Measurements from ENCODE around the gene SLC43A2.

The SLC43A2 gene

DNA sequence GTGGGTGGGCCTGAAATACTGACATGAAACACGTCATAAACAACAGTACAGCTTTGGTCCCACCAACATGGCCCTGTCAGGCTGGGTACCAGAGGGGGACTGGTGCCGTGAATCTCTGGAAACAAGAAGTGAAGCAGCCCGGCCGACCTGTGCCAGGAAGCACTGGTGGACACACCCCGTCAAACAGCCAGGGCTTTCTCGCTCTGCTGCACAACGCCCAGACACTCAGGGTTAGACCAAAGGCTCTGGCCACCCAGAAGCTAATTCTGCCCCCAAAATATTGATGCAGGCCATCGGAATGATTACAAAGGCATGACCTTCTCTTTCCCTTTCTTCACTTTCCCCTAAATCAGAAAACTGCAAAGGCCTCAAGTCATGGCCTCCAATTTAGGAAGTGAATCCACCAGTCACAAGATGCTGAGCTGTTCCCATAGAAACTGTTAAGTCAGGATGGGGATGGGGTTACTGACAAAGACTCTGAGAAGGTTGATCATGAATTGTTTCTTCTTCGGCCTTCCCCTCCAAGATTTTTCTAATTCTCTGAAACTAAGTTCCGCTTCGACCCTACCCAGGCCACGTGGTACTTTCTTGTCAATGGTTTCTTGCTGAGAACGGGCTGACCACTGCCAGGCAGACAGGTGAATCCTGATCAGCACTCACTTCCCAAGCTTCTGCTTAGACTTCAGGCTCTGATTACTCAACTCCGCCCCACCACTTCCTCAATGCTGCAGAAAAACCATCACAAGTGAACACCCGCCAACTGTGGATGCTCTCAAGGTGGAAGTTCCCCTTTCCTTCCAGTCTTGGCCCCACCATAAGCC lies 72.8 kb downstream of the SLC43A2 start:
- H3K9me3 ChIP-seq (ENCODE audit: control insufficient read depth, low read length) = no peaks in the 10 kb centered on the region
- no peak overlapping the region for H3K18ac ChIP-seq (ENCODE audit: low read depth in 1 of 2, low read length in 2 of 2)
- no peak overlapping the region for H2AFZ ChIP-seq (ENCODE audit: low read depth, low read length)
- no peak overlapping the region for H2BK5ac ChIP-seq (ENCODE audit: low read depth, low read length, poor library complexity, severe bottlenecking)
- no peak overlapping the region for H4K8ac ChIP-seq (ENCODE audit: low read length)
- H3K4me2 ChIP-seq (ENCODE audit: low read length, poor library complexity, severe bottlenecking) = no peak overlapping the region
- no peak for DNase-seq
- peaks cover 51% of the 10 kb centered on the region for H3K79me1 ChIP-seq (replicated peaks; ENCODE audit: low read length, poor library complexity, severe bottlenecking)
- H3K27ac ChIP-seq (ENCODE audit: low read length, poor library complexity, severe bottlenecking) = no peak overlapping the region
- no peak overlapping the region for H3K4me3 ChIP-seq (ENCODE audit: insufficient read depth in 1 of 2, low read depth in 1 of 2, low read length in 2 of 2)
- peaks cover 18% of the 10 kb centered on the region for H3K4me1 ChIP-seq (ENCODE audit: control insufficient read depth, insufficient read depth, low read depth, low read length)
- no peak overlapping the region for H2BK120ac ChIP-seq (ENCODE audit: low read depth, low read length)
- WGBS = 96% methylated on average over 15 of the region's 15 CpGs
- no peak overlapping the region for H3K14ac ChIP-seq (ENCODE audit: low read length in 2 of 2)
- no peak overlapping the region for H3K9ac ChIP-seq (ENCODE audit: low read length)
- no peak overlapping the region for H3K23ac ChIP-seq (ENCODE audit: low read length in 2 of 2)
- no peak overlapping the region for H4K91ac ChIP-seq (ENCODE audit: low read length)
- H2BK15ac ChIP-seq (ENCODE audit: low read depth, poor library complexity, severe bottlenecking) = no peak overlapping the region
- no peak overlapping the region for H3K4ac ChIP-seq (ENCODE audit: low read depth in 1 of 2, low read length in 2 of 2)
- H2BK12ac ChIP-seq (ENCODE audit: low read length in 2 of 2) = no peak overlapping the region
- no peaks in the 10 kb centered on the region for H3K27me3 ChIP-seq (ENCODE audit: control insufficient read depth in 1 of 2, insufficient read depth in 1 of 2, low read length in 2 of 2)
- H2AK5ac ChIP-seq (ENCODE audit: low read length, severe bottlenecking) = no peak overlapping the region
- peaks cover 41 to 44% of the 10 kb centered on the region in 2 experiments for H3K36me3 ChIP-seq (ENCODE audit: control insufficient read depth in 1 of 2, insufficient read depth in 2 of 2, low read depth in 1 of 2, low read length in 2 of 2)

DNA sequence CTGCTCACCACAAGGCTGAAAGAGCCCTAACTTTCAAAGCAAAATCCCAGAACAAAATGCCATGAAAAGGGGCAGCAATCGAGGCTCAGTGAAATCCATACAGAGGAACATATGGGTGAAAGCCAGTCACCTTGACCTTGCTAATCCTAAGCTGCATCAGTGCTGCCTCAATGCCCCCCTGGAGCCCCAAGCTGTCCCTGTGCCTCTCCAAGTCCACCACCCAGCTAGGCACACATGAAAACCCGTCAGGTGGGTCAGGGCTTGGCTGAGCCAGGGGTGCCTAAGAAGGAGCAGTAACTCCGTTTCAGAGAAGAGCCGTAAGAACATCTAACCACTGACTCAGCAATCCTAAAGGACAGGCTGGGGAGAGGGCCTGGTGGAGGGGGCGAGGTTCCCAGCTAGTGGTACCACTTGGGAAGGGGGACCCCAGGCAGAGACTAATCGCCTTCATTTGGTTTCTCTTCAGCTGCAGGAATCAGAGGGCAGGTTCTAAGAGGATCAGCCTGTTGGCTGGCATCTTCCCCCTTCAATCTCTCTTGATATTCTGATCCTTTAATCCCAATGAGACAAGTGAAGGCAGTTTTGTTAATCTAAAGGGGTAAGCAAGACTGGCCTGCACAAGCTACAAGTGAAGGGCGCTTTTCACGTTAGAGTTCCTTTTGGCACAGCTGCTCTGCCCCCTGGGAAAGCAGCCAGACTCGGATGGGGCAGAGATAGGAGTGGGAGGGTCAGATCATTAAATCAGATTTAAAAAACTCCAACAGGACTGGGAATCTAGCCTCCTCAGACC lies 73.7 kb downstream of the SLC43A2 start:
- peak overlapping the region in 1 of 2 experiments; percentile 6 for H3K14ac ChIP-seq (ENCODE audit: low read length in 2 of 2)
- H2BK15ac ChIP-seq (ENCODE audit: low read depth, poor library complexity, severe bottlenecking) = no peak overlapping the region
- H2BK120ac ChIP-seq (ENCODE audit: low read depth, low read length) = no peak overlapping the region
- no peak overlapping the region for H3K9ac ChIP-seq (ENCODE audit: low read length)
- DNase-seq = no peak
- no peak overlapping the region for H3K18ac ChIP-seq (ENCODE audit: low read depth in 1 of 2, low read length in 2 of 2)
- H2BK12ac ChIP-seq (ENCODE audit: low read length in 2 of 2) = no peak overlapping the region
- H3K27ac ChIP-seq (ENCODE audit: low read length, poor library complexity, severe bottlenecking) = no peak overlapping the region
- H2AK5ac ChIP-seq (ENCODE audit: low read length, severe bottlenecking) = no peak overlapping the region
- H3K36me3 ChIP-seq (ENCODE audit: control insufficient read depth in 1 of 2, insufficient read depth in 2 of 2, low read depth in 1 of 2, low read length in 2 of 2) = peaks cover 46 to 53% of the 10 kb centered on the region in 2 experiments
- H3K4me3 ChIP-seq (ENCODE audit: insufficient read depth in 1 of 2, low read depth in 1 of 2, low read length in 2 of 2) = no peak overlapping the region
- peaks cover 49% of the 10 kb centered on the region for H3K79me1 ChIP-seq (replicated peaks; ENCODE audit: low read length, poor library complexity, severe bottlenecking)
- H2BK5ac ChIP-seq (ENCODE audit: low read depth, low read length, poor library complexity, severe bottlenecking) = no peak overlapping the region
- no peak overlapping the region for H4K8ac ChIP-seq (ENCODE audit: low read length)
- H4K91ac ChIP-seq (ENCODE audit: low read length) = no peak overlapping the region
- H3K4me2 ChIP-seq (ENCODE audit: low read length, poor library complexity, severe bottlenecking) = no peak overlapping the region
- H3K4ac ChIP-seq (ENCODE audit: low read depth in 1 of 2, low read length in 2 of 2) = no peak overlapping the region
- peaks cover 13% of the 10 kb centered on the region for H3K4me1 ChIP-seq (ENCODE audit: control insufficient read depth, insufficient read depth, low read depth, low read length)
- no peaks in the 10 kb centered on the region for H3K27me3 ChIP-seq (ENCODE audit: control insufficient read depth in 1 of 2, insufficient read depth in 1 of 2, low read length in 2 of 2)
- H3K9me3 ChIP-seq (ENCODE audit: control insufficient read depth, low read length) = no peaks in the 10 kb centered on the region
- no peak overlapping the region for H2AFZ ChIP-seq (ENCODE audit: low read depth, low read length)
- H3K23ac ChIP-seq (ENCODE audit: low read length in 2 of 2) = no peak overlapping the region
- WGBS = 92% methylated on average over 9 of the region's 9 CpGs

DNA sequence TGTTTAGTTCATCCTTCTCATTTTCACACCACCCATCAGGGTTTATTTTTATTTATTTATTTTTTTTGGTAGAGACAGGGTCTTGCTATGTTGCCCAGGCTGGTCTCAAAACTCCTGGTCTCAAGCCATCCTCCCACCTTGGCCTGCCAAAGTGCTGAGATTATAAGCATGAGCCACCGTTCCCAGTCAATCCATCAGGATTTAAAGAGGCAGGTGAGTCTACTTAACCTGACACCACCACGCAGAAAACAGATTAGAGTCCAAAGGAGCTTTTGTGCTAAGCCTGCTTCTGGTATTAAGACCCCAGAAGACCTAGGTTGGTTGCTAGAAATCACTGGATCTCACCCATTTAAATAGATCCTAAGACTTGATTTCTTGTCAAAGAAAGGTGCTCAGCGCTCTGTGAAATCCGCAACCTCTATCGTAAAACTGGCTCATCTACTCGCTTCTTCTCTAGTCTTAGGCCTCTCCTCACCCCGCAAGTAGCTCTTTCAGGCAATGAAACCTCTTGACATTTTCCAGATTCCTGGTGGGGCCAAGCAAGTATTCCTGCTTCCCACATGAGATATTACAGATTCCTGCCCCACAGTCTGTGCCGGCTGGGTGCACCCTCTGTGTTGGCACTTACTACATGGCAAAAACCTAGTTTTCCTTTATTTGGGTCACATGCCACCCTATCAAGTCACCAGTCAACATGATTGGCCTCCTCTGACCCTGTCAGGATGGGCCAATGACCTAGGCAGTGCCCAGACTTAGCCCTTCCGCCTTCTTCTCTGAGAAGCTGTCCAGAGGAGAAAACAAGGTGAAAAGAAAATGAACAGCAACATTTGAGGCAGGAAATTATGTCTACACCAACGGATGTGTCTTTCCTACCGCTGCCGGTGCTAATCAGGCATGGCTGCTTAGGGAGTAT lies 75.0 kb downstream of the SLC43A2 start:
- no peak overlapping the region for H2AK5ac ChIP-seq (ENCODE audit: low read length, severe bottlenecking)
- peaks cover 55 to 64% of the 10 kb centered on the region in 2 experiments for H3K36me3 ChIP-seq (ENCODE audit: control insufficient read depth in 1 of 2, insufficient read depth in 2 of 2, low read depth in 1 of 2, low read length in 2 of 2)

More for the DNA sequence above, 75.0 kb downstream of the SLC43A2 start:
- Histone ChIP-seq H3K18ac (ENCODE audit: low read depth in 1 of 2, low read length in 2 of 2) (no peak overlapping the region), H3K23ac (ENCODE audit: low read length in 2 of 2) (no peak overlapping the region), H3K27me3 (ENCODE audit: control insufficient read depth in 1 of 2, insufficient read depth in 1 of 2, low read length in 2 of 2) (no peaks in the 10 kb centered on the region), H3K9me3 (ENCODE audit: control insufficient read depth, low read length) (no peaks in the 10 kb centered on the region), H2BK15ac (ENCODE audit: low read depth, poor library complexity, severe bottlenecking) (no peak overlapping the region), H3K4me2 (ENCODE audit: low read length, poor library complexity, severe bottlenecking) (no peak overlapping the region), H3K79me1 (replicated peaks; ENCODE audit: low read length, poor library complexity, severe bottlenecking) (peaks cover 48% of the 10 kb centered on the region), H4K8ac (ENCODE audit: low read length) (no peak overlapping the region), H2BK5ac (ENCODE audit: low read depth, low read length, poor library complexity, severe bottlenecking) (no peak overlapping the region), H4K91ac (ENCODE audit: low read length) (no peak overlapping the region), H3K4me1 (ENCODE audit: control insufficient read depth, insufficient read depth, low read depth, low read length) (peaks cover 8% of the 10 kb centered on the region), H3K4ac (ENCODE audit: low read depth in 1 of 2, low read length in 2 of 2) (no peak overlapping the region), H2AFZ (ENCODE audit: low read depth, low read length) (no peak overlapping the region), H3K27ac (ENCODE audit: low read length, poor library complexity, severe bottlenecking) (no peak overlapping the region), H3K9ac (ENCODE audit: low read length) (no peak overlapping the region), H3K4me3 (ENCODE audit: insufficient read depth in 1 of 2, low read depth in 1 of 2, low read length in 2 of 2) (no peak overlapping the region), H2BK12ac (ENCODE audit: low read length in 2 of 2) (no peak overlapping the region), H3K14ac (ENCODE audit: low read length in 2 of 2) (no peak overlapping the region), H2BK120ac (ENCODE audit: low read depth, low read length) (no peak overlapping the region)
- no peak for DNase-seq
- WGBS = 89% methylated on average over 12 of the region's 12 CpGs
